PC-9 (cell line): Measurements from ENCODE around the gene COG4. TPM values are rescaled to one million over a fixed set of nuclear protein-coding genes. Genes with fewer than 3 reads are reported as not detected.

Source experiments
- BruUV-seq: library from RNA; stranded (reverse); fragments of 400-500 nt; replicated peaks from 2 replicates; lab custom pipeline; 2021; lab: Mats Ljungman, UMichigan
- CTCF ChIA-PET: fragments of 300-600 bp; sonication (Branson Sonifier 250); formaldehyde crosslinking; loops from one replicate; lab custom pipeline; 2022; ENCODE audit warnings: antibody characterized with exemption; lab: Charles Lee
- POLR2A ChIA-PET: fragments of 300-600 bp; sonication (Branson Sonifier 250); formaldehyde crosslinking; loops from one replicate; lab custom pipeline; 2022; ENCODE audit warnings: antibody characterized with exemption; ENCODE audit not compliant: unreplicated experiment; lab: Charles Lee
- DNase-seq, 2 experiments: peaks; one replicate each; pipeline versions ENCODE4 v3.0.0 to v3.0.0-alpha.2; 2015 to 2022; ENCODE audit warnings: mixed read lengths in 1 of 2
- H2AFZ ChIP-seq: fragments of 200-600 bp; sonication (generic); 2 replicates; pipeline ENCODE4 v1.8.1; 2017; ENCODE audit warnings: antibody characterized with exemption
- H3F3A ChIP-seq: fragments of 200-600 bp; sonication (generic); 2 replicates; pipeline ENCODE4 v1.8.1; 2017; ENCODE audit warnings: antibody characterized with exemption, mild to moderate bottlenecking, low read depth; ENCODE audit not compliant: insufficient read depth
- H3K27ac ChIP-seq: fragments of 200-600 bp; sonication (generic); 2 replicates; pipeline ENCODE4 v1.6.1; 2016; ENCODE audit warnings: mixed run types
- H3K27me3 ChIP-seq: fragments of 200-600 bp; sonication (generic); 2 replicates; pipeline ENCODE4 v1.6.1; 2016; ENCODE audit warnings: low read depth, mixed run types; ENCODE audit not compliant: insufficient read depth
- H3K36me3 ChIP-seq: fragments of 200-600 bp; sonication (generic); 2 replicates; pipeline ENCODE4 v1.6.1; 2016; ENCODE audit warnings: low read depth, mixed run types
- H3K4me1 ChIP-seq: fragments of 200-600 bp; sonication (generic); replicated peaks from 2 replicates; pipeline ENCODE4 v1.6.1; 2016; ENCODE audit warnings: mixed run types; ENCODE audit not compliant: insufficient read depth
- H3K4me2 ChIP-seq: fragments of 200-600 bp; sonication (generic); 2 replicates; pipeline ENCODE4 v1.6.1; 2017; ENCODE audit warnings: mixed run types
- H3K4me3 ChIP-seq: fragments of 200-600 bp; sonication (generic); 2 replicates; pipeline ENCODE4 v1.6.1; 2016; ENCODE audit warnings: mixed run types
- H3K79me2 ChIP-seq: fragments of 200-600 bp; sonication (generic); 2 replicates; pipeline ENCODE4 v1.6.1; 2017; ENCODE audit warnings: low read depth, mixed run types
- H3K9me2 ChIP-seq: fragments of 200-600 bp; sonication (generic); 2 replicates; pipeline ENCODE4 v1.8.1; 2017; ENCODE audit warnings: mild to moderate bottlenecking; ENCODE audit not compliant: insufficient read depth
- H3K9me3 ChIP-seq: fragments of 200-600 bp; sonication (generic); 2 replicates; pipeline ENCODE4 v1.8.1; 2016; ENCODE audit warnings: low read depth; ENCODE audit not compliant: insufficient read depth
- H4K20me1 ChIP-seq: fragments of 200-600 bp; sonication (generic); 2 replicates; pipeline ENCODE4 v1.8.1; 2017; ENCODE audit not compliant: insufficient read depth
- EZH2 ChIP-seq: fragments of 200-600 bp; sonication (generic); IDR thresholded peaks from 2 replicates; pipeline ENCODE4 v1.8.0; 2017; ENCODE audit warnings: antibody characterized with exemption, low read depth
- intact Hi-C: fragments of 100-400 bp; cut with micrococcal nuclease; formaldehyde crosslinking; loops from one replicate; pipeline ENCODE4 v1.10.0; 2022; ENCODE audit not compliant: unreplicated experiment
- total RNA-seq: library from RNA; stranded (reverse); gene quantifications from 2 replicates; pipeline ENCODE4 v1.2.3, GENCODE V29; 2021
- TF ChIP-seq, protein P1 (sequence below): fragments of 200-600 bp; sonication (generic); conservative IDR thresholded peaks from 2 replicates; pipeline ENCODE4 v1.6.1; 2017; ENCODE audit warnings: mixed run types, antibody characterized with exemption, mild to moderate bottlenecking, moderate library complexity

COG4 gene
- total RNA-seq, 1 experiment from 2014 or later = 61.1 TPM

DNA sequence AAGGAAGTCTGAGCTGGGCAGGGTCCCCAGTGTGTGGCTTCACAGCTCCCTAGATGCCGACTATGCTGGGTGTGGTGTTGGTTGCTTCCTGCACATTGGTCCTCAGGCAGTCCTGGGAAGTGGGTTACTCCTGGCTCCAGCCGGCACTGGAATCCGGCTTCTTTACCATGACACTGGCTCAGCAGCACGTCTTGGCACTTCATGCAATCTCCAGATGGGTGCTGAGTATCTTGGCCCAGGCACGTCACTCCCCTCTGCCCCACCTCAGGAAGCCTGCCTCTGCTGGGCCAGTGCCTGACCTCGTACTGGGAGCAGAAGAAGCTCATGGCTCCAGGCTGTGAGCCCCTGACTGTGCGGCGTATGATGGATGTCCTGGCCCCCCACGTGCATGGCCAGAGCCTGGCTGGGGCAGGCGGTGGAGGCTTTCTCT lies 44.4 kb downstream of the COG4 start:
- intact Hi-C loops = no loop called here
- no peak overlapping the region for H3K4me2 ChIP-seq

DNA sequence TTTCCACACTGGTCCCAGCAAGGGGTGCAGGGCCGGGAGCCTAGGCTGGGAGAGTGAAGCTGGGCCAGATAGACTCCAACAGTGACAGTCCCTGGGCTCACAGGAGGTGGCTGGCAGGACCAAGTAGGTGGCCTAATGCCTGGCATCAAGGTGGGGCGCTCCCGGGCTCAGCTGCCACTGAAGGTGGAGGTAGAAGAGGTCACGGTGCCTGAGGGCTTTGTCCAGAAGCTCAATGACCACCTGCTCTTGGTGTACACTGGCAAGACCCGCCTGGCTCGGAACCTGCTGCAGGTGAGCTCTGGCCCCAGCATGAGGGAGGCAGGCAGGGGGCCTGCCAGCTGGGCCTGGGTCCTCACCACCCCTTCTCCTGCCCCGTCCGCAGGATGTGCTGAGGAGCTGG lies 45.2 kb downstream of the COG4 start:
- Histone ChIP-seq H2AFZ (no peak overlapping the region), H3K79me2 (no peaks in the 10 kb centered on the region), H3K4me1 (peaks cover 30% of the 10 kb centered on the region), H3K27me3 (no peaks in the 10 kb centered on the region), H3K9me2 (no peaks in the 10 kb centered on the region), H4K20me1 (no peaks in the 10 kb centered on the region), H3F3A (peaks cover 25% of the 10 kb centered on the region), H3K27ac (no peak overlapping the region), H3K9me3 (no peaks in the 10 kb centered on the region), H3K4me3 (no peak overlapping the region), H3K4me2 (no peak overlapping the region), H3K36me3 (0 out of 2 replicates have a peak, but pooled peaks cover 8% of the 10 kb centered on the region)
- intact Hi-C loops = no loop called here
- no TSS peak for BruUV-seq
- POLR2A ChIA-PET = interaction anchor here (0.6 kb wide), 1 partner anchor 108 kb away, joined by 8 read pairs; no protein-coding TSS in a partner anchor
- TF ChIP-seq, protein P1, sequence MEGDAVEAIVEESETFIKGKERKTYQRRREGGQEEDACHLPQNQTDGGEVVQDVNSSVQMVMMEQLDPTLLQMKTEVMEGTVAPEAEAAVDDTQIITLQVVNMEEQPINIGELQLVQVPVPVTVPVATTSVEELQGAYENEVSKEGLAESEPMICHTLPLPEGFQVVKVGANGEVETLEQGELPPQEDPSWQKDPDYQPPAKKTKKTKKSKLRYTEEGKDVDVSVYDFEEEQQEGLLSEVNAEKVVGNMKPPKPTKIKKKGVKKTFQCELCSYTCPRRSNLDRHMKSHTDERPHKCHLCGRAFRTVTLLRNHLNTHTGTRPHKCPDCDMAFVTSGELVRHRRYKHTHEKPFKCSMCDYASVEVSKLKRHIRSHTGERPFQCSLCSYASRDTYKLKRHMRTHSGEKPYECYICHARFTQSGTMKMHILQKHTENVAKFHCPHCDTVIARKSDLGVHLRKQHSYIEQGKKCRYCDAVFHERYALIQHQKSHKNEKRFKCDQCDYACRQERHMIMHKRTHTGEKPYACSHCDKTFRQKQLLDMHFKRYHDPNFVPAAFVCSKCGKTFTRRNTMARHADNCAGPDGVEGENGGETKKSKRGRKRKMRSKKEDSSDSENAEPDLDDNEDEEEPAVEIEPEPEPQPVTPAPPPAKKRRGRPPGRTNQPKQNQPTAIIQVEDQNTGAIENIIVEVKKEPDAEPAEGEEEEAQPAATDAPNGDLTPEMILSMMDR = no peak
- TF ChIP-seq EZH2 = no peak
- CTCF ChIA-PET = no interaction called here
- DNase-seq = no peak

More for the DNA sequence above, 44.4 kb downstream of the COG4 start:
- no peak overlapping the region for H3K4me3 ChIP-seq
- H3K9me2 ChIP-seq = no peaks in the 10 kb centered on the region
- no peaks in the 10 kb centered on the region for H3K79me2 ChIP-seq
- H3K27me3 ChIP-seq = no peaks in the 10 kb centered on the region
- no peak for DNase-seq
- H3K36me3 ChIP-seq = 0 out of 2 replicates have a peak, but pooled peaks cover 8% of the 10 kb centered on the region
- H3K27ac ChIP-seq = no peak overlapping the region
- no peak for TF ChIP-seq EZH2
- TF ChIP-seq, protein P1 = no peak
- POLR2A ChIA-PET = interaction anchor here (0.6 kb wide), 3 partner anchors 12 to 1150 kb away, joined by 3 to 6 read pairs (median 5); no protein-coding TSS in a partner anchor
- BruUV-seq = no TSS peak
- no peaks in the 10 kb centered on the region for H4K20me1 ChIP-seq
- peaks cover 30% of the 10 kb centered on the region for H3K4me1 ChIP-seq
- no peak overlapping the region for H2AFZ ChIP-seq
- CTCF ChIA-PET = no interaction called here
- no peaks in the 10 kb centered on the region for H3K9me3 ChIP-seq
- peaks cover 25% of the 10 kb centered on the region for H3F3A ChIP-seq

DNA sequence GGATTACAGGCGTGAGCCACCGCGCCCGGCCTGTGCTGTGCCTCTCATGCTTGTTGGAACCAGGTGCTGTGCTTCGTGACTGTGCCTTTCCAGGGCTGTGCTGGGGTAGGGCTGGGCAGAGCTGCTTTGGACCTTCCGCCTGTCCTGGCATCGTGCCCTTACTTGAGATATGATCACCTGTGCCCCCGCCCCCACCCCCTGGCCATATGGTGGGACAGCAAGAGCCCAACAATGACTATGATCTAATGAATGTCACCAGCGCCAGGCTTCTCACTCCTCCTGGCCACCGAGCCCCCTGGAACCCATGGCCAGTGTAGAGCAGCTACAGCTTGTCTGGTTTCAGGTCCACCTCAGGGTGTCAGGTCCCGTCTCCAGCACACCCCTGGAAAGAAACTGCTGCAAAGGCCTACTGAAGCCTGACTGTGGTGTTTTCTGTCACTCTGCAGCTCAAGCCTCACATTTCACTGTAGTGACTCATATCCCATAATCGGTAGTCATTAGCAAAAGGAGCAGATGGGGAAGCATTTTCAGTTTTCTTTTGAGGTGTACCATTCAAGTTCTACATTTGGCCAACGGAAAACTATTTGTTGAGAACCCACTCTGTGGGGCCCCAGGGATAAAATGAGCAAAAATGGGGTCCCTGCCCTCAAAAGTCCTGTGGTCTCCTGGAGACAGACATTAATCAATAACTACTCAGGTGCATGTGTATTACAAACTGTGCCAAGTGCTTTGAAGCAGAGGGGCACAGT lies 46.9 kb downstream of the COG4 start:
- Histone ChIP-seq H3K27me3 (no peaks in the 10 kb centered on the region), H3K4me3 (no peak overlapping the region), H3K4me1 (peaks cover 30% of the 10 kb centered on the region), H3F3A (peaks cover 17% of the 10 kb centered on the region), H3K79me2 (no peaks in the 10 kb centered on the region), H3K4me2 (peak overlapping the region; percentile 58), H4K20me1 (no peaks in the 10 kb centered on the region), H3K27ac (peak overlapping the region; percentile 40), H2AFZ (no peak overlapping the region), H3K36me3 (0 out of 2 replicates have a peak, but pooled peaks cover 4% of the 10 kb centered on the region), H3K9me2 (no peaks in the 10 kb centered on the region), H3K9me3 (no peaks in the 10 kb centered on the region)
- ChIA-PET POLR2A (no interaction called here), CTCF (interaction anchor here (0.6 to 1.3 kb wide), 2 partner anchors 48 to 71 kb away, joined by 3 to 6 read pairs; no protein-coding TSS in a partner anchor)
- TF ChIP-seq, protein P1 = no peak
- TF ChIP-seq EZH2 = no peak
- TSS peak; percentile 21 for BruUV-seq
- peak; percentile 73 to 76 for DNase-seq
- intact Hi-C loops = loop anchor here (1.0 kb wide), 2 partner anchors 46 to 95 kb away; no protein-coding TSS in a partner anchor
